HG03025 (cell line): Measurements from ENCODE around the gene IL12B.
"Not testable (repeated sequence)": the region's sequence is repeated elsewhere in the genome, so short reads cannot be mapped to it uniquely, and the experiment has no call there.

ENCODE experiments used
- ATAC-seq: cut with Tn5 transposase; IDR thresholded peaks from one replicate; pipeline ENCODE4 v1.9.1; 2021; ENCODE audit warnings: mild to moderate bottlenecking, moderate library complexity; ENCODE audit not compliant: unreplicated experiment, low FRiP score

IL12B gene

DNA sequence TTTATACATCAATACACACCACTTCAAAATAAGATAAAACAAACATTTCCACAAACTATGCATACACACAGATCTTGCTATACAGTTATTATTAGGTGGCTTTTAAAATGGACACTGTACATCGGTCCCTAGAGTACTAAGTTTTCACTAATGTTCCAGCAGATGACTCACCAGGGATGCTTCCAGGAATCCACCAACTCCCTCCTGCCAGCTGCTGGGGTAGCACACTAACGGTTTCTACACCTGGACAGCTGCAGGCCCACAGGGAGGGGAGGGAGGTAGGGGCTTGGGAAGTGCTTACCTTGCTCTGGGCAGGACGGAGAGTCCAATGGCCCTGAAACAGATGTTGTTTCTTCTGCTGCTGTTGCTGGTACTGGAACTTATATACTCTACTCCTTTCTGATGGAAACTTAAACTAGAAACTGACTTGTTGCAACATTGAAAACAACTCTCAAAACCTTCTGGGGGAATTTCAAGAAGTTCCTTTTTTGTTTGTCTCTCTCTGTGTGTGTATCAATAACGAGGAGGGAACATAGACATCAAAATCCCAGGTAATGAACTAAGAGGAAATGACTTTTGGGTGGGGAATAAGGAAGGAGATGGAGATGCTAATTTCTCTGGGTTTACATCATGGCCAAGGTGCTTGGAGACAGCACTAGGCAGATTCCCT, at the start of gene IL12B:
Gene IL12B (minus strand): TSS at position 357 of the 670 bp plus-strand sequence. CDS start 3,705 bp downstream, outside the sequence.
- no peak for ATAC-seq

DNA sequence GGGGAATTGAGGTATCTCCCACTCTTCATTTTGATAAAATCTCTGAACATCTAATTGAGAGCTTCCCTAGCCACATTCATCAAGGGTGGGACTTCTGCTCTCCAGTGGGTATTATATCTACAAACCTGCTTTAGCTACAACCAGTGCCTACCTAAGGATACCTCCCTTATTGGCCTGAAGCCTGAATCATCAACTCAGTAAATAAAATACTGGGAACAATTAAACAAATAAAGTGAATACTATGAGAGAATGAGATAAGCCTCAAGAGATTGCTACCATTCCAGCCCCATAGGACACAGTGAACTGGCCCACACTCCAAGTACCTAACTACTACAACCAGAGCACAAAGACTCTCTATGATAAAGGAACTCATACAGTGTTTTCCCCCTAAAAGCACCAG, 47.4 kb upstream of the IL12B start:
- ATAC-seq: no peak

DNA sequence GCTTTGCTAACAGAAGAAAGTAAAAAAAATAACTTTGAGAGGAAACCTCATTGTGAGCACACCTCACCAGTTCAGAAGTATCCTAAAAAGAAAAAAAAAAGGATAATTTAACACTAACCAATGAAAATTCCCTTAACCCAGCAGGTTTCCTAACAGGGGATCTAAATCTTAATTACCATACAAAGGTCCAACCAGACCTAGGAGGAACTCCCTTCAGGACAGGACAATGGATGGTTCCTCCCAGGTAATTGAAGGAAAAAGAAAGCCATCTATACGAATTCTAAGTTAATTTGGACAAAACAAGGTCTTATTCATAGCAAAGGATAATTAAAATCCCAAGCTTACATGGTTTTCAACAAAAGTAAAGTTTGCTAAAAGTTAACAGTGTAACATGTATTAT, 37.6 kb upstream of the IL12B start:
- ATAC-seq: not testable (repeated sequence)

DNA sequence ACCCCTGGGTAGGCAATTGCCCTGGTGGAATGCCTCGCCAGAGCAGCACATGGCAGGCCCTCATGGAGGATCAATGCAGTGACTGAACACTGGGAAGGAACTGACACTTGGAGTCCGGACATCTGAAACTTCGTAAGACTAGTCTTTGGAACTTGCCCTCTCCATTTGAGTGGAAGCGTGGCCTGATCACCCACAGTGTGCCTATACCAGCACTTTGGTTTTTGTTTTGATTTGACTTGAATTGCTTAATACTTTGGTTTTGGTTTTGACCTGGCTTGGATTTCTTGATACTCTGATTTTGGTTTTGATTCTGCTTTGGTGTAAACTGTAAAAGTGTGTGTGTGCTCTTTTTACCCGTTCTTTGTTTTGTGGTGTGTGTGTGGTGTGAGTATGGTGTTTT, 36.5 kb upstream of the IL12B start:
- not testable (repeated sequence) for ATAC-seq

DNA sequence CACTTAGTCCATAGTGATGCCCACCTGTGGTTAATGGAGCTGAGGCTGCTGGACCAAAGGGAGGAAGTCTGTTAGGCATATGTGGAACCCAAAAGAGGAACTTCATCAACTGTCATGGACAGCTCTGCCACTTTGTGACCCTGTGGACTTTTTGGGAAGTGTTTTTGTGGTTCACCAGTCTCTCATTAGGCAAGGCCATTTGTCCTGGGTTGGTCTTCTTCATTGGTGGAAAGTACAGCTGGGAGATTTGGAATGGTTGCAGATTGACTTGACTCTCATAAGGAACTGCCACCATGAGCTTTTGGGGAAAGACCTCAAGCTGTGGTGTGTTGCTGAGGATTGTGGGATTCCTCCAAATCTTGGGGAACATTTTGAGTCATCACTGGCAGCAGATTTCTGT, 31.9 kb upstream of the IL12B start:
- no peak for ATAC-seq

DNA sequence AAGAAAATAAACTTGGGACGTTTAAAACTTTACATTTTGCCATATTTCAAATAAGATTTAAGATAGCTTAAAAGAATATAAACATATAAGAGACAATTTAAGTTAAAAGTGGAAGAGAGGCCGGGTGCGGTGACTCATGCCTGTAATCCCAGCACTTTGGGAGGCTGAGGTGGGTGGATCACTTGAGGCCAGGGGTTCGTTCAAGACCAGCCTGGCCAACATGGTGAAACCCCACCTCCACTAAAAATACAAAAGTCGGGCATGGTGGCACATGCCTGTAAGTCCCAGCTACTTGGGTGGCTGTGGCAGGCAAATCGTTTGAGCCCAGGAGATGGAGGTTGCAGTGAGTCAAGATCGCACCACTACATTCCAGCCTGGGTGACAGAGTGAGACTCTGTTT, 29.6 kb upstream of the IL12B start:
- ATAC-seq: not testable (repeated sequence)

DNA sequence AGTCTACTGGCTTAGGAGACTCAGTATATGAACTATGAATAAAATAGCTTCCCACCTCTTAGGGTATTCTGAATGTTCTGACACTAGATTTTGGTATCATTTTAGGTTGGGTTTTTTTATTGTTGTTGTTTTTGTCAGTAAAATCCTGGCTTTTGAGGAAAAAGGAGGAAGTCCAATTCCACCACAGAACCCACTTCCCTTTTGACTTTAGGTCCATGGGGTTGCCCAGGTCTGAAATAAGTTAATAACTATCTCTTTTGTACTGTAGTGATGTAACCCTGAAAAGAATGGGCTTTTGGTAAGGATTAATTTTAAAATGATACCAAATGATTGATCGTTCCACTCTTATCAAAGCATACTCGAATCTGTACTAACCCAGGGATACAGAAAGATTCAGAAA, 29.1 kb upstream of the IL12B start:
- ATAC-seq: no peak

DNA sequence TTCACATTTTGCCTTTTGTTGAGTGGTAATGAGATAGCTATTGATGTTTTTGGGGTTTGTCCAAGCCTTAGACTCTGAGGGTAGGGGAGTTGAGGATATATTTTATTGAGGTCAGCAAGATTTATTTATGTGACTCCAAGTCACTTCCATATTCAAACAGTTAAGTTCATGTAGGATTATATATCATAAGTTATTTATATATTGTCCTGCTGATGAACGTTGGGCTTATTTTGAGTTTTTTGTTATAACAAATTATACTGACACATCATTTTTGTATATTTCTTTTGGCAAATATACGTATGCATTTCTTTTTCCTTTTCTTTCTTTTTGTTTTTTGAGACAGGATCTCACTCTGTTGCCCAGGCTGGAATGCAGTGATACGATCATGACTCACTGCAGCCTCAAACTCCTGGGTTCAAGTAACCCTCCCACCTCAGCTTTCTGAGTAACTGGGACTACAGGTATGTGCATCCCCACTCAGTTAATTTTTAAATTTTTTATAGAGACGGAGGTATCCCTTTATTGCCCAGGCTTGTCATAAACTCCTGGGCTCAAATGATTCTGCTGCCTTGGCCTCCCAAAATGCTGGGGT, 23.5 kb upstream of the IL12B start:
- ATAC-seq: no peak

DNA sequence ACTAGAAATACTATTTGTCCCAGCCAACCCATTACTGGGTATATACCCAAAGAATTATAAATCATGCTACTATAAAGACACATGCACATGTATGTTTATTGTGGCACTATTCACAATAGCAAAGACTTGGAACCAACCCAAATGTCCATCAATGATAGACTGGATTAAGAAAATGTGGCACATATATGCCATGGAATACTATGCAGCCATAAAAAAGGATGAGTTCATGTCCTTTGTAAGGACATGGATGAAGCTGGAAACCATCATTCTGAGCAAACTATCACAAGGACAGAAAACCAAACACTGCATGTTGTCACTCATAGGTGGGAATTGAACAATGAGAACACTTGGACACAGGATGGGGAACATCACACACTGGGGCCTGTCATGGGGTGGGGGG, 20.4 kb upstream of the IL12B start:
- ATAC-seq: not testable (repeated sequence)

DNA sequence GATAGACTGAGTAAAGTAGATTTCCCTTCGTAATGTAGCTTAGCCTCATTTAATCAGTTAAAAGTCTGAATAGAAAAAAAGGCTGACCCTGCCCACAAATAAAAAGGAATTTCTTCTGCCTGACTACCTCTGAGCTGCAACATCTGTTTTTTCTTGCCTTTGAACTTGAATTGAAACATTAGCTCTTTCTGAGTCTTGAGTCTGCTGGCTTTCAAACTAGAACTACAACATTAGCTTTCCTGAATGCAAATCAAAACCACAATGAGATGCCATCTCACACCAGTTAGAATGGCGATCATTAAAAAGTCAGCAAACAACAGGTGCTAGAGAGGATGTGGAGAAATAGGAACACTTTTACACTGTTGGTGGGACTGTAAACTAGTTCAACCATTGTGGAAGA, 19.9 kb upstream of the IL12B start:
- peak; percentile 51 for ATAC-seq

DNA sequence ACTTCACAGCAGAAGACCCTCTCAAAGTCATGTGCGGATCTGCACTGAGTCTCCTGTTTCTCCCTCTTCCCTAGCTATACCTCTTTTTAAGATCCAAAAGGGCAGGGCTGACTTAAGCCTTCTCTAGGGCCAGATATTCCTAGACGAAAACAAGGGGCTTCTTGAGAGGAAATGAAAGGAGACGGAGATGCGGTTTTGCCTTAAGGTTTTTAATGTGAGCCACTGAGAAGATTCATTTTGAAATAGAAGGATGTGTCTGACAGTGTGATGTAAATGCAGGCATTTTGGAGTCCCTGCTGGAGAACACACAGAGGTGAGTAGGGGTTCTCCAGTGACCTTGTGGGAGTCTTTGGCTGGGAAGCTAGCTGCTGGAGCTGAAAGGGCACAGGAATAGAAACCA, 15.6 kb upstream of the IL12B start:
- no peak for ATAC-seq

DNA sequence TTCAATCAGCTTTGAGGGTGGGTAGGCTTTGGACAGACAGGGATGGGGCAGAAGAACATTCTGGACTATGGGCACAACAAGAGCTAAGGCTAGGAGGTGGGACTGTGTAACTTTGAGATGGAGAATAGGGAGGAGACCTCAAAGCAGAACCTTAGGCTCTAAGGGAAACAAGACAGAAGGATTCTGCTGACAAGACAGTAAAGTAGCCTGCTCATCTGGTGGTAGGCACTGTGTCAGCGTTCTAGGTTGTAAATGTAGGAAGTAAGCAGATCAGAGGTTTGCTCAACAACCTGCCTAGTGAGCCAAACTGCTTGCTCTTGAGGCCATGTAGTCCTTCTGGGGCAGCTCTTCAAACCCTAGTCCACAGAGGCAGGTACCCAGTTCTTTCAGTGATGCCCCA, 15.0 kb upstream of the IL12B start:
- ATAC-seq: no peak

DNA sequence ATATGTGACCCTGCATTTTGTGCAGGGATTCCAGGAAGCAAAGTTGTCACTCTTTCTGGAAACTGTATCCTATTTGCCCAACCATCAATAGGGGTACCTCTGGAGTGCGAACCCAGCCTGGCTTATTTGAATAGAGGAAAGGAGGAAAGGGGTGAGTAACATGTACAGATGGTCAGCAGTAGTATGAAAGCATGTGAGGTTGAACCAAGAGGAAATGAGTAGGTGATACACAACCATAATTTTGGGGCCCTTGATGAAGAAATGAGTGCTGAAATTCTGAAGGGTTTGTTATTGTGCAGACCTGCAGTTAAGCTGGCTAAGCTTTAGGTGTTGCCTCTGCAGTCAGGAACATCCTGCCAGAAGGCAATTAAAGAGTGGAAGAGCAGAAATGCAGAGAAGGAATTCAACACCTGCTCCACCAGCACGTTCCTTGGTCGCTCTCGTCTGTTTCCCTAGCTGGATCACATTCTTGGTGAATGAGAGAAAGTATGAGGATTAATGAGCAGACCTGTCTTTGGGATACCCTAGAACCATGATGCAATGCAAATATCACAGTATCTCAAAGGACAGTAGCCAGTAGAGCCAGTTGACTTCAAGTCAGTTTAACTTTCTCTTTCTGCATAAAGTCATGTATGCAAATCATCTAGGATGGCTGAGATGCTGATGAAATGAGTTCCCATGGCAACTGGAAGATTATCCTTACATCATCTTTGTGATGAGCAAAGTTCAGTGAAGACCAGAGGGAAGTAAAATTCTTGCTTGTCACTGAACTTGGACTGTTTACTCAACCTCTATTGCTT, 13.2 kb upstream of the IL12B start:
- no peak for ATAC-seq

DNA sequence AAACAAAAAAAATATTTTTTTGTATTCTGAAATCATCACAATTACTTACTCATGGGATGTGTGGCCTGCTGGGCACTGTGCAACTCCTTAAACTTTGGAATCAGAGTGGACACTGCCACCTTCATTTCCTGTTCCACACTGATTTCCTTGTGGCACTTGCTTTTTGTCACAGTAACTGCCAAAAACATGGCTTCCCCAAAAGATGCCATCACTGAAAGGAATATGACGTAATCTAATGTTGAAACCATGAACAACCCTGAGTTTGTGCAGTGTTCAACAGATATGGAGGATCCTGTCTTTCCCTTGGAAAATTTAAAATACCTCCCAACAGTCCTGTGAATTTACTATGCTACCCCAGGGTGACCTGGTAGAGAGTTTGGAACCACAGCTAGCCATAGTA, 12.6 kb upstream of the IL12B start:
- no peak for ATAC-seq

DNA sequence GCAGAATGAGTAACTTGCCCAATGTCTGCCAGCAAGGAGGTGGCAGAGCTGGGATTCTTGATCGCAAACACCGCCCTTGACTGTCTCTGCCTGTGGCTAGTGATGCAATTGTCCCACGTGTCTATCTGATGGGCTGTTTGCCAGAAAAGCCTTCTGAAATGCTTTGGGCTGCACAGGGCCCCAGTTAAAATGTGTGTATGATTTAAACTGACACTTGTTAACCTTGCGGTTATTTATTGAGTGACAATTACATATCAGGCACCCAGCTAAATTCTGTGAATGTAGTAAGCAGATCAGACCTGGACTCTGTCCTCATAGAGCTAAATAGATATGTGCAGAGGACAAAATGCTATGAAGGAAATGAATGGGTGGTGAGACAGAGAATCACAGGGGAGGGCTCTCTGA, 11.6 kb upstream of the IL12B start:
- ATAC-seq: no peak

DNA sequence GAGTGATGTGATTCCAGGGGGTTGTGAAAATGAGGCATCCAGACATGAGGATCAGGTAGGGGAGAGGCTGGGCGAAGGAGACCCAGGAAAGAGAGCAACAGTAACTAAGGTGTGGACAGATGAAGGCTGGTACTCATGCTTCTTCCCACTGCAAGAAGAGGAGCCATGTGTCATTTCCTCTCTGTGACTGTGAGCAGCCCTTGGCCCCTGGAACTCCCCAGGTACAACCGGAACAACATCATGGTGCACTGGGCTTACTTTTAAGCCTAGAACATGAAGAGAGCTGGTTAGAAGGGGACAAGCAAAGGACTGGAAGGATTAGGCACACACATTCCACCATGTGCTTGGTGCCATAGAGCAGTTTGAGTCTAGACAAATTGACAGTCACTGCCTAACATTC, 10.9 kb upstream of the IL12B start:
- no peak for ATAC-seq

DNA sequence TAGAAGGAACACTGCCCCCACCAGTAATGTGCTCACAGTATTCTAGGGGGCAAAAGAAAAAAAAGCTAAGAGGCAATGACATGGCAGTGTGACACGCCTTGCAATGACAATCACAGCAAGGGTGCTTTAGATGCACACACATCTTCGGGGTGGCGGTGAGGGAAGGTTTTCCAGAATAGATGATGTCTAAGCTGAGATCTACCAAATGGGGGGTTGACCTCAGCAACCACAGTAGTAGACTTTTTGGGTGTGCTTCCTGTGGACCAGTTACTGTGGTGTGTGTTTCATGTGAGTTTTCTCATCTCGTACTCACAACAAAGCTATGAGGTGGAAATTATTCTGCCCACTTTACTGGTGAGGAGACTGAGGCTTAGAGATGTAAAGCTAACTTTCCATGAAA, 10.2 kb upstream of the IL12B start:
- no peak for ATAC-seq

DNA sequence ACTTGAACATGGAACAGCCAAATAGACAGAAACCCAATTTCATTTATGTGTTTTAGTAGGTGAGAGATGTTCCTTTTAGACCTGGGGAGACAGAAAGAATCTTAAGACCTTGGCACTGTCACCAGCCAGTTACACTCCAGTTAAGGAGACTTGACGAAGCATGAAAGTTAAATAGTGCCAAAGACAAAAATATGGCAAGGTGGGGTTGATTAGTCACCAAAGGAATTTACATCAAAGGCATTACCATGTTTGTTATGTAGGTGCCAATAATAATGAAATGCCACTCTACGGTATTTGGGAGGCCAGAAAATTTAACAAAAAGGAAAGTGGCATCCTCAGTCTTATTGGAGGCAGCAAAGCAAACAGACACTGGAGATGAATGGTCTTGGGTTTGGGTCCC, 9.2 kb upstream of the IL12B start:
- no peak for ATAC-seq

DNA sequence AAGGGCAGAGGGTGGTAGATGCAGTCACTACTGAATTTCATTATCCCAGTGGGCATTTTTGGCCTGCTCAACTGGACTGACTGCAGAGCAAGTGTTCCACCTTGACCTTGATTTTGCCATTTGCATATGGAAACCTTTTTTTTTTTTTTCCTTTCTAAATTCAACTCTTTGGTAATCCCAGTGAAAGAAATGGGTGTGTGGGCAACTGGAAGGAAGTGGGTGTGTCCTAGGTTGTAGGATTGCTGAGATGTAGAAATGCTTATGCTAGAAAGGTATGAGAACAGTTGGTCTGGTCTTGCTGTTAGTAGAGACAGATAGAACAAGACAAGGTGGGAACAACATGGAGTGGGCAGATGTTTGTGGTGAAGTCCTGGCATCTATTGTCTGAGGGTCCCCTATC, 7.8 kb upstream of the IL12B start:
- ATAC-seq: no peak

DNA sequence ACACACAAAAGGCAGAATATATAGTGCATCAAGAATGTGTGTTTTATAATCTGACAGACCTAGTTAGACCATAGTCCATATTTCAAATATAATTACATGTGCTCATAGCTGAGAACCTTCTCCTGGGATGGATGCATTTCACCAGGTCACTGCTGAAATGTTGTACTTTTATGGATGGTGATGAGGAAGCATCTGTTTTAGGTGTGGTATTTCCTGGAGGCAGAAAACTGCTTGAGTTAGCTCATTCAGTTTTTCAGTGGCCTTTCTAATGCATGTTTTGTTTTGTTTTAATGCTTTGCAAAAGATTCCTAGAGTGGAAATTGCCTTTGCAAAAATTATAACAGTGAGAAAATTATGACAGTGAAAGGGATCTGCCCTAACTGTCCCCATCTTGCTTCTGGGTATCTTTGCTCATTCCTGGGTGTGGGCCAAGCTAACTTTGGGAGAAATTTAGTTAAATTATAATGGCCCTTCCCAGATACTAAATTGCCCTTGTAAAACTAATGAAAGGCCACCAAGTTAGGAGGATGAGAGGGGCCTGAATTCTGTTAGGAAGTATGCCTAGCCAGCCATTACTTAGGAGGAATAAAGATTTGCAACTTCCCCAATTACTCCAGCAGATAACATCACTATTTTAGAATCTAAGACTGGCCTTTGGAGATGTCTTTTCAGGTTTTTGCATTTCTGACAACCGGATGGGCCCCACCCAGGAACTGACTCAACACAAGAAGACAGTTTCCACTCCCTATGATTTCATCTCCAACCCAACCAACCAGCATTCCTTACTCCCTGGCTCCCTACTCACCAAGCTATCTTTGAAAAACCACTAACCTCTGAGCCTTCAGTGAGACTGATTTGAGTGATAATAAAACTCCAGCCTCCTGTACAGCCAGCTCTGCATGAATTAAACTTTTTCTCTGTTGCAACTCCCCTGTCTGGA, 7.0 kb upstream of the IL12B start:
- ATAC-seq: no peak

DNA sequence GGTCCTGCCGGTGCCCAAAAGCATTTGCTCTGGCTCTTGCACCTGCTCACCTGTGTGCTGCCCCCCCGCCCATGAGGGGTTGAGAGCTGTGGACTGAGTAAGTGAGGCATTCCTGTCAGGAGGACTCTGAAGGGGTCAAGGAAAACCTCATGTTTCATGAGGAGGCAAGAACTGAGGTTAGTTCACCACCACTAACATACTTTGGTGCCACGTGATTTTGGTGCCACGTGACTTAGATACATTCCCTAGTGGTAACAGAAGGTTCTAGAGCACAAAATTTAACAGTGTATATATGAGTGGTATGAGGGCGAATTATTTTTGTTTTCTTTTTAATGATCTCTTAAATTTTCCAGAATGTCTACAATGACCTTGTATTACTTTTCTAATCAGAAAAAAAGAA, 6.3 kb upstream of the IL12B start:
- ATAC-seq: no peak
